Stimulated activated CD4-positive, alpha-beta T cell treated with anti-CD3 and anti-CD28 coated beads, Interleukin-1b, Interleukin-23, amount 100 ng/mL, for 1 hour (primary cell): Measurements from ENCODE around the gene MSL2.
"Not testable (repeated sequence)": the region's sequence is repeated elsewhere in the genome, so short reads cannot be mapped to it uniquely, and the experiment has no call there.

Experiments
- DNase-seq, 2 donors: peaks; one replicate each; pipeline ENCODE4 v3.0.0-alpha.2; 2020; ENCODE audit warnings: low read depth in 2 of 2

The MSL2 gene, protein sequence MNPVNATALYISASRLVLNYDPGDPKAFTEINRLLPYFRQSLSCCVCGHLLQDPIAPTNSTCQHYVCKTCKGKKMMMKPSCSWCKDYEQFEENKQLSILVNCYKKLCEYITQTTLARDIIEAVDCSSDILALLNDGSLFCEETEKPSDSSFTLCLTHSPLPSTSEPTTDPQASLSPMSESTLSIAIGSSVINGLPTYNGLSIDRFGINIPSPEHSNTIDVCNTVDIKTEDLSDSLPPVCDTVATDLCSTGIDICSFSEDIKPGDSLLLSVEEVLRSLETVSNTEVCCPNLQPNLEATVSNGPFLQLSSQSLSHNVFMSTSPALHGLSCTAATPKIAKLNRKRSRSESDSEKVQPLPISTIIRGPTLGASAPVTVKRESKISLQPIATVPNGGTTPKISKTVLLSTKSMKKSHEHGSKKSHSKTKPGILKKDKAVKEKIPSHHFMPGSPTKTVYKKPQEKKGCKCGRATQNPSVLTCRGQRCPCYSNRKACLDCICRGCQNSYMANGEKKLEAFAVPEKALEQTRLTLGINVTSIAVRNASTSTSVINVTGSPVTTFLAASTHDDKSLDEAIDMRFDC

DNA sequence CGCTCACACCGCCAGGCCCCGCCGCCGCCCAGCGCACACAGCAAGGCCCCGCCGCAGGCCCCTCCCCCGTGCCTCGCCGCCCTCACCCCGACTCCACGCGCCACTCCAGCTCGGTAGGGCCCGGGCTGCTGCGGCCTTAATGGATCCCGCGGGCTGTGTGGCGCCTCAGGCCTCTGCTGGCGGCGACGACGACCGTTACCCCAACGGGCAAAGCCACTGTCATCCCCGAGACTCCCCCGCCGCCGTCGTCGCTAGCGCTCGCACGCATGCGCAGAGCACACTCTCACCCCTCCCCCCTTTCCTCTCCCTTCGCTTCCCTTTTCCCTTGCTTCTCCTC, at the start of gene MSL2:
TSS of gene MSL2 (minus strand) at position 272 of the 337 bp plus-strand sequence. CDS start 1,222 bp downstream, outside the sequence.
- DNase-seq: no peak

DNA sequence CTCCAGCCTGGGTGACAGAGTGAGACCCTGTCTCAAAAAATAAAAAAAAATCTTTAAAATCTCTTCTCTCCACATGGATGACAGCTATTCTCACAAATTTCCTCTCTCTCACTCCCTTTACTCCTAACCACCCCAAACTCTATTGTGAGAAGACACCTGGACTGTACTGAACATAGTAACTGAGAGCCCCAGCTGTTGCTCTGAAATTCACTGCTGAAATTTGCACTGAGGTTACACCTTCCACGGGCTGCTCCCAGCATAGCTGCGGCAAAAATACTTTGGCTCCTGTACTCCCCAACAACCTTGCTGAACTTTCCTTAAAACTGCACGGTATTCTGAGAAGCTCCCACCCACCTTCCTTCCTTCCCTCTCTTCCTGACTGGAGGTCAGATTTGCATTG, 49.6 kb upstream of the MSL2 start:
- no peak for DNase-seq

DNA sequence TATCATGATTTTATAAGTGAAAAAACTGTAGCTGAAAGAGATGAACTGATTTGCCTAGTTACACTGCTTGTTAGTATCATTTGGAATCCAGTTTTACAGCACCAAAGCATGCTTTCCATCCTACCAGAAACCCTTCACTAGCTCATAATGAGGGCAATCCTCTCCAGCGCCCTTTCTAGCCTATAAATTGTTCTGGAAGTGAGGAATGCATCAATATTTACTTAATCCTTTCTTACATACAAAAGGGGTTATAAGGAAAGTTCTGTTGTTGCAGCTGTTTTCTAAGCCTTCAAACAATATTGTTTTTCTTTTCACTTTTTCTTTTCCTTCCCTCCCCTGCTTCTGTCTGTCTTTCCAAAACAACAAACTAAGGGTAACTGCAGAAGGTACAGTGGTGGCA, 43.0 kb upstream of the MSL2 start:
- DNase-seq: no peak

DNA sequence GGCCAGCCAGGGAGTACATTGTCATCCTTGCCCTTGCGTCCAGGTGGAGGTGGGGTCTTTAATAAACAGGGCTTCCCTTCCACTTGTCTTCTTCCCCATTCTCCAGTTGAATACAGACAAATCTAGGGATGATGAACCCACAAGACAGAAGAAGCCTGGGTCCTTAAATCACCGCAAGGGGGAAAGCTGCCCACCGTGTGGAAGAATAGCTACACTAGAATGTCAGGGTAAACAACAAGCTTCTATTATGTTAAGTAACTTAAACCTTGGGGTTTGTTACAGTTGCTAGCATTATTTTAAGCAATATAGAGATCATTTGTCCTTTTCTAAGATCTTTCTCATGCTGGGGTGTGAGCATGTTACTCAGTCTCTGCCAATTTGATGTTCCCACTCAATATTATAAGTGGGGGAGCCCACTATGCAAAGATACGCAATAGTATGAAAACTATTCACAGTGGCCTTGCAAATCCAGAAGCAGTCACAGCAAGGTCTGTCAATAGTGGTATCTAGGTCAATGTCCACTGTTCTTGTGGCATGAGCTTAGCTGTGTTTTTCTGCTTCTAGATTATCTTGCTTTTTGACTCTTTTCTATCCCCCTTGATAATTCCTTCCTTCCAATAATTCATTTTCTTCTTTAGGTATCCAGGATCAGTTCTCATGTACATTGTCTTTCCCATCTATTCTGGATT, 42.0 kb upstream of the MSL2 start:
- DNase-seq: no peak

DNA sequence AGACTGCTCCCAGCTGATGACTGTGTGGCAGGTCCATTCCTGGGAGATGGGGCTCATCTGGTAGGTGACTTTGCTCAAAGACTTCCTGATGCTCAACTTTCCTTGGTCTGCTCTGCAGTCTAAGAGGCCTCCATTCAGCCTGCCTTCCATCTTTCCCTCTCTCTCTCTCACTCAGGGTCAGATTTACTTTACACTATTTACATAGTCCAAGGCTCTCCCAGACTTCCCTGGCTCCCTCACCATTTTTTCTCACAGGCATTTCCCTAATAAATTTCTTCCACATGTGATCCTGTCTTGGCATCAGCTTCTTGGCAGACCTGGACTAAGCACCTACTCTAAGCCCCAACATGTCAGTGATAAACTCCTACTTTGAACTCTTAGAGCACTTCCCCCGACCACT, 41.0 kb upstream of the MSL2 start:
- DNase-seq: no peak

DNA sequence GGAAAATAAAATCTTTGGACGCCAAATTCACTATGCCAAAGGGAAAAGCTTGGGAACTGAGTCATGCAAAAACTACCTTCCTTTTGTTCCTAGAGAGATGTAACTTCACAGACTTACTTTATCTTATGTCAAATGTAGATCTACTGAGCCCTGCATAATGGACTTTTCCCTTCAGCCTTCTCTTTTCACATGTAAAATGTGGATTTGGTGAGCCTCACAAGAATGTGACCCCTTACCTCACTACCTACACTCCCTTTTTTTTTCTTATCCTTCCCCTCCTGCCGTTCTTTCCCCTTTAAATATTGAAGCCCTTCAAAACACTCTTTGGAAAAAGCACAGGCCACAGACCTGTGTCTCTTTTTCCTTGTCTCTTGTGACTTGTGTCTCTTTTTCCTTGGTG, 40.0 kb upstream of the MSL2 start:
- no peak for DNase-seq

GRCh38 chr3:136235545-136235944, 39.4 kb upstream of the MSL2 start:
- no peak for DNase-seq

DNA sequence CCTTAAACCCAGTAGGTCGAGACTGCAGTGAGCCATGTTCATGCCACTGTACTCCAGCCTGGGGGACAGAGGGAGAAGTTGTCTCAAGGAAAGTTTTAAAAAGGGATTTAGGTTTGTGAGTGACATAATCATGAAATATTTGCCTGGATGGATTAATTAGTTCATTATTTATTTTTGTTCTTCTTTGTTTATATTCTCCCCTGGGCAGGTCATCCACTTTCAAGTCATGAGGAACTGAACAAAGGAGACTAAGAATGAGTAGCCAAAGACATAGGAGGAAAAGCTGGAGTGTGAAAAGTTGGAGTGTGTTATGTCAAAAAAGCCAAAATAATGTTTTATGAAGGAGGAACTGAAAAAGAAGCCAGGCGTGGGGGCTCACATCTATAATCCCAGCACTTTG, 36.3 kb upstream of the MSL2 start:
- no peak for DNase-seq

DNA sequence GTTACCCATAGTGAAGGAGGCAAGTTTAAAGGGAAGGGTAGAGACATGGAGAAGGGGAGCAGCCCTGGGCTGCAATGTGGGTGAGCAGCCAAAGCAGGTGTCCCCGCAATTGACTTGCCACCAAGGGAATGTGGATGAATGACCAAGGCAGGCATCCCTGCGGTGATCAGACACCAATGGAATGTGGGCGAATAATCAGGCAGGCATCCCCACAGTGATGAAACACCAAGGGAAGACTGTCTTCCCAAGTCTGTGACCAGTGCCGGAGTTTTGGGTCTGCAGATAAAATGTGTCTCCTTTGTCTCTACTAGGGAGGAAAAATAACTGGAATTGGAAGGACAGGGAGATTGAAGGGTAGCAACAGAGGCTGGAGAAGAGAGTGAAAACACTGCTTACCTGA, 26.6 kb upstream of the MSL2 start:
- not testable (repeated sequence) for DNase-seq

DNA sequence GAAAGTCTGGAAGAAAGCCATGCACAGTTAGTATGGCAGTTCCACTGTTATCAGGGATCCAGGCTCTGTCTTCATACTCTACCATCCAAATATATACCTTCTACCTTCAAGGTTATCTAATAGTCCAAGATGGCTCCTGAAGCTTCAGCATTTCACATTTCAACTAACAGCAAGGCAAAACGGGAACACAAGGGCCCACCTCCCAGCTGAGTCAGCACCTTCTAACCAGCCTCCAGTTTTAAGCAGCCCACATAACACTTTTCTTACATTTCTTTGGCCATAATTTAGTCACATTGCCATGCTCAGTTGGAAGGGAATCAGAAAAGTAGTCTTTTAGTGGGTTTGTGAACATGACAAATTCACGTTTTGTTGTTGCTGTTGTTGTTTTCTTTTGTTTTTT, 15.4 kb upstream of the MSL2 start:
- DNase-seq: no peak

DNA sequence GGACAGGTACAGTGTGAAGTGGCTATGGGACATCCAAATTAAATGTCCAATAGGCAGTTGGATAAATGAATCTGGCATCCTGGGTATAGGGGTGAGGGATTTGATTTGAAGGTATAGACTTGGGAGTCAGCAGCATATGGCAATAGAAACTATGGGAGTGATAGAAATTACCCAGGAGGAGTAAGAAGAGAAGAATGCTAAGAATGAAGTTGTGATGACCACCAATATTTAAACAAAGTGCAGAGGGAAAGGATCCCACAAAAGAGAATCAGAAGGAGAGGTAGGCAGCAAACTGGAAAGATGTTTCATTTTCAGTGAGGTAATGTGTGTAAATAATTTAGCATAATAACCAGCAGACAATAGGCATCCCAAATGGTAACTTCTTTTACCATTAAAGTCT, 13.8 kb upstream of the MSL2 start:
- no peak for DNase-seq

- no peak for DNase-seq
Measured at GRCh38 chr3:136207489-136208115, 11.5 kb upstream of the MSL2 start.

GRCh38 chr3:136199219-136199618, 3.1 kb upstream of the MSL2 start:
- not testable (repeated sequence) for DNase-seq

DNA sequence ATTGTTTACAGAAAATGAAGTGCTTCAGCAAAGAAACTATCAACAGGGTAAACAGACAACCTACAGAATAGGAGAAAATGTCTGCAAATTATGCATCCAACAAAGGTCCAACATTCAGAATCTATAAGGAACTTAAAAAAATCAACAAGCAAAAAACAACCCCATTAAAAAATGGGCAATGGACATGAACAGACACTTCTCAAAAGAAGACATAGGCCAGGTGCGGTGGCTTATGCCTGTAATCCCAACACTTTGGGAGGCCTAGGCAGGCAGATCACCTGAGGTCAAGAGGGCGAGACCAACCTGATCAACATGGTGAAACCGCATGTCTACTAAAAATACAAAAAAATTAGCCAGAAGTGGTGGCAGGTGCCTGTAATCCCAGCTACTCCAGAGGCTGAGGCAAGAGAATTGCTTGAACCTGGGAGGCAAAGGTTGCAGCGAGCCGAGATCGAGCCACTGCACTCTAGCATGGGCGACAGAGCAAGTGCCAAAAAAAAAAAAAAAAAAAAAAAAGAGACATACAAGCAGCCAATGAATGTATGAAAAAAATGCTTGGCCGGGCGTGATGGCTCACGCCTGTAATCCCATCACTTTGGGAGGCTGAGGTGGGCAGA, 2.4 kb upstream of the MSL2 start:
- not testable (repeated sequence) for DNase-seq

GRCh38 chr3:136197159-136197793, 1.1 kb upstream of the MSL2 start:
- DNase-seq: no peak

DNA sequence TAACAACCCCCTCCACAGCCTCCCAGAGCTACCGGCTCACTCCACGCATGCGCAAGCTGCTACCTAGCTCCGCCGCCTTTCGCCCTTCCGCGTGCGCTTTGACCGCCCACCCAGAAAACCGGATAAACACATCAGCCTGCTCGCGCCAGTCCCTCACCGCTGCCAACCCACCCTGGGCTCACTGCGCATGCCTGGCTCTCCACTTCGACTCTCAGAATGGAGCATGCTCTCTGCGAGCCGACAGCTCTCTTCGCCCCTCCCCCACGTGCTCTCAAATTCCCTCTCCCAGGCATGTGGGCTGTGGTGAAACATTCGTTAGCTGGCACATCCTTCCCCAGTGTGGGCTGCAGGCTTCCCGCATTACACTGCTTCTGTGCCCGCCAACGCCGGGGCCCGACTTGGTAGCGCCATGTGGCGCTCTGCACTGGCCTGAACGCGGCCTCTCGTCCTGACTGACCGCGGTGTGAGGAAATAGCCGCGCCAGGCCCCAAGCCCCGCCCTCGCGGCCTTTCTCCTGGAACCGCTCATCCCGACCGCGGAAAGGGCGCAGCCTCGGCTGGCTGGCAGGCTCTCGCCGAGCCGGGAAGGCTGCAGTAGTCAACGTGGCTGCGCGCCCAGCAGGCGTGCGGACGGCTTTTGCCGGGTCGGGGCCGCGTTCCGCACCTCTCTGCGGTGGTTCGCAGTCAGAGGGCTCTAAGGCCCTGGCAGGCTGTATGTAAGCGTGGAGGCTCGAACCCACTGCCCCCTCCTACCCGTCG, 445 bp upstream of the MSL2 start:
- DNase-seq: peak; percentile 96 to 99

DNA sequence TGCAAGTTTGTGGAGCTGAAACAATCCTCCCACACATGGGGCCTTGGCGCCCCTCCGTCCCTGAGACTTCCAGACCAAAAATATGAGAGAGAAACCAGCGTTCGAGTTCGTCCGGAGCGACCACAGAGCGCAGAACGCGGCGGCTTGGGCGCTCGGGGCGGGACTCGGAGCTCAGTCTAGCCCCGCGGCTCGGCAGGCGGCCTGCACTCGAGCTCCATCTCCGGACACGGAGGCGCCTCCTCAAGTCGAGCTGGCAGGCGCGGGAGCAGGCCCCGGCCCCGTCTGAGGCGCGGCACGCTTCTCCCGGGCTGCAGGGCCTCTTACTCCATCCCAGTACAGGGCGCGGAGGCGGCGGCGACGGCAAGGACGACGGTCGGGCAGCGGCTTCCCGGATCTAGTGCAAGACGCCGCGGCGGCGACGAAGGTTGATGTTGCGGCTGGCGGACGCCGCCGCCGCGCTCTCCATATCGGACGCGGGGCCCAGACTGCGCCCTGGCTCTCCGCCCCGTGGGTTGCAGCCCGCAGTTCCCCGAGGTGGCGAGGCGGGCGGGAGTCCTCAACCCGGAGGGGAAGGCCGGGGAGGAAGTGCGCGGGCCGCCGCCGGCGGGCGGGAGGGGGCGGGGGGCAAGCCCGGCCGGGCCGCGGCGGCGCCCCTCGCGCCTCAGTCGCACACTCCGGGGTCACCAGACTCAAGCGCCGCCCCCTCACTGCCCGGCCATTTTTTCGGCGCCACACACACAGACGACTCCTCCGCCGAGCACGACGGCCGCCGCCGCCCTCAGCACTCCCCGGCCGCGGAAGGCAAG, 674 bp downstream of the MSL2 start:
- peak; percentile 19 to 32 for DNase-seq

DNA sequence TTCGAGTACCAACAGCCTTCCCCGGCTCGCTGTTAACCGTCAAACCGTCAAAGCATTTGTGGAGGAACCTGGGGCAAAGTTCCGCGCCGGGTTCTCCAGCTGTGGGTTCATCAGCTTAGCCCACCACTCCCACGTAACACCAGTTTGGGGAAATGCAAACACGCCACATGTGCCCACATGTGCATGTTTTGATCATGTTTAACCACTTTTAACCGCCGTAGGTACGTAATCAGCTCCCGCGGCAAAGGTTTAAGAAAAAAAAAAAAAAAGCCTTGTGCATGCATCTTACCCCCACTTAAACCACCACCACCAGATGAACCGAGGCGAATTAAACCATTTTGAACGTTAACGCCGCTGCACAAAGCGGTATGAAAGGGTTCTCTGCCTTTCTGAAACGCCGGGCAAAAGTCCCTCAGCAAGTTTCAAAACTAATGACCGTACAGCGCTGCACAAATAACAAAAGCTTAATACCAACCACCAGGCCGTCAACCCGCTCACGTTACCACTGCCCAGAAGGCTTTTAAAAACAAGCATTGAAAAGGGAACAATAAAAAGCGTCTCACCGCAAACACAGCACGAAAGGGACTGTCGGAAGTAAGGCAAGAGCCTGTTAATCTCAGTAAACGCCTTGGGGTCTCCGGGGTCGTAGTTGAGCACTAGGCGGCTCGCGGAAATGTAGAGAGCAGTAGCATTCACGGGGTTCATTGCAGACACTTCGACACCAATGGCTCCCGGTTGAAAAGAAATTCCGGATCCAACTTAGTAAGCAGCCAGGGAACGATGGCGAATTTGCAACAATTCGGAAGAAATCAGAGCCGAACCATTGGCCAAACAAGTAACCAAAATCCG, 1.5 kb downstream of the MSL2 start:
- DNase-seq: peak; percentile 19 to 31
